ENCODE results near the gene PRKCD. TPM values are rescaled to one million over a fixed set of nuclear protein-coding genes. Genes with fewer than 3 reads are reported as not detected.

PRKCD gene
- total RNA-seq, 1 donor from 2014 or later = 32.2 TPM

DNA sequence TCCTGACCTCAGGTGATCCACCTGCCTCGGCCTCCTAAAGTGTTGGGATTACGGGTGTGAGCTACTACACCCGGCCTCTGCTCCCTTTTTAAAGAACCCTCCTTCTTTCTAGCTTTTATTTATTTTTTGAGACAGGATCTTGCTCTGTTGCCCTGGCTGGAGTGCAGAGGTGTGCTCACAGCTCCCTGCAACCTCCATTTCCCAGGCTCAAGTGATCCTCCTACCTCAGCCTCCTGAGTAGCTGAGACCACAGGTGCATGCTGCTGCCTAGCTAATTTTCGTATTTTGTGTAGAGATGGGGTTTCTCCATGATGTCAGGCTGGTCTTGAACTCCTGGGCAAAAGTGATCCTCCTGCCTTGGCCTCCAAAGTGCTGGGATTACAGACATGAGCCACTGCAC, 60.3 kb downstream of the PRKCD start:
- no peak overlapping the region for H3K27ac ChIP-seq
- no peak for DNase-seq (ENCODE audit: extremely low spot score in 2 of 2)
- no peaks in the 10 kb centered on the region for H3K9me3 ChIP-seq
- intact Hi-C loops (cut with DNase I) = no loop called here
- no peaks in the 10 kb centered on the region for H3K4me1 ChIP-seq
- TF ChIP-seq POLR2A (IDR thresholded peaks at IDR 0.05) (no peak), POLR2AphosphoS5 (IDR thresholded peaks at IDR 0.05; ENCODE audit: insufficient read depth in 1 of 2, low read depth in 1 of 2) (no peak)
- TF ChIP-seq, protein P1, sequence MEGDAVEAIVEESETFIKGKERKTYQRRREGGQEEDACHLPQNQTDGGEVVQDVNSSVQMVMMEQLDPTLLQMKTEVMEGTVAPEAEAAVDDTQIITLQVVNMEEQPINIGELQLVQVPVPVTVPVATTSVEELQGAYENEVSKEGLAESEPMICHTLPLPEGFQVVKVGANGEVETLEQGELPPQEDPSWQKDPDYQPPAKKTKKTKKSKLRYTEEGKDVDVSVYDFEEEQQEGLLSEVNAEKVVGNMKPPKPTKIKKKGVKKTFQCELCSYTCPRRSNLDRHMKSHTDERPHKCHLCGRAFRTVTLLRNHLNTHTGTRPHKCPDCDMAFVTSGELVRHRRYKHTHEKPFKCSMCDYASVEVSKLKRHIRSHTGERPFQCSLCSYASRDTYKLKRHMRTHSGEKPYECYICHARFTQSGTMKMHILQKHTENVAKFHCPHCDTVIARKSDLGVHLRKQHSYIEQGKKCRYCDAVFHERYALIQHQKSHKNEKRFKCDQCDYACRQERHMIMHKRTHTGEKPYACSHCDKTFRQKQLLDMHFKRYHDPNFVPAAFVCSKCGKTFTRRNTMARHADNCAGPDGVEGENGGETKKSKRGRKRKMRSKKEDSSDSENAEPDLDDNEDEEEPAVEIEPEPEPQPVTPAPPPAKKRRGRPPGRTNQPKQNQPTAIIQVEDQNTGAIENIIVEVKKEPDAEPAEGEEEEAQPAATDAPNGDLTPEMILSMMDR (IDR thresholded peaks at IDR 0.05) = no peak
- no peaks in the 10 kb centered on the region for H3K27me3 ChIP-seq
- peaks cover 4 to 23% of the 10 kb centered on the region in 2 donors for H3K36me3 ChIP-seq
- no peak overlapping the region for H3K4me3 ChIP-seq

DNA sequence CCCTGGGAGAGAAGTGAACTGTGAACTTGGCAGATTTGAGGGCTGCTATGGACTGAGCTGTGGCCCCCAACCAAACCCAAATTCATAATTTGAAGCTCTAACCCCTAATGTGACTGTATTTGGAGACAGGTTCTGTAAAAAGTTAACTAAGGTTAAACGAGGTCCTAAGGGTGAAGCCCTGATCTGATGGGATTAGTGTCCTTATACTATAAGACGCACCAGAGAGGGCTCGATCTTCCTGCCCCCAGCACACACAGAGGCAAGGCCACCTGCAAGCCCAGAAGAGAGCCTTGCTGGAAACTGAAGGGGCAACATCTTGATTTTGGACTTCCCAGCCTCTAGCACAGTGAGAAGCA, 60.8 kb downstream of the PRKCD start:
- DNase-seq (ENCODE audit: extremely low spot score in 2 of 2) = no peak

DNA sequence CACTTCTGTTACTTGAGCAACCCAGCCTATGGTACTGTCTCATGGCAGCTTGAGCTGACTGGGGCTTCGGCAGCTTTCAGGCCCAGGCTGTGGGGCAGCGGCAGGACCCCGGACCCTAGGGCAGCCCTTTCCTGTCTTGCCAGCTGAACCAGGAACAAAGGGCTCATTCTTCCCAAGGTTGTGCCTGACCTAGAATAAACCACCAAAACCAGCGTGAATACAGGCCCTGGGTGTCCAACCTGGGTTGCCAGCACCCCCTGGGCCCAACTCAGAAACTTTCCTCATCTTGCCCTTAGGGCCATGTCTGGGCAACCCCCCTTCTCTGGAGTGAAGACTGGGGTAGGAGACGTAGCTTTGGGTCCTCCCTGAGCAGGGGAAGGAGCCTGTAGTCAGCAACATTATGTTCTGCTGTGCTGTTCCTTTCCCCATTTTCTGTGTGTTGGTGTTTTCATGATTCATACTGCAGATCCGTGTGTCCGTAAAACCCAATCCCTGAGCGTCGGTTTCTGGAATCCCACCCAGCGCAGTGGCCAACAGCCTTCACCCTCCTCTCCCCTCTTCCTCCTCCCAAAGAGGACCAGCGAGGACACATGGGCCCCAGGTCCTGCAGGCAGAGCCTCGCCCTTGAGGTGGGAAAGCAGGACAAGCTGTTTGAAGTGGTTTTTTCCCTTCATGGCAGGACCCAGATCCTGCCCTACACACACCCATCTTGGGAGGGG, 61.3 kb downstream of the PRKCD start:
- no peaks in the 10 kb centered on the region for H3K9me3 ChIP-seq
- intact Hi-C loops (cut with DNase I) = no loop called here
- DNase-seq (ENCODE audit: extremely low spot score in 2 of 2) = no peak
- H3K36me3 ChIP-seq = peaks cover 6 to 33% of the 10 kb centered on the region in 2 donors
- H3K4me1 ChIP-seq = no peaks in the 10 kb centered on the region
- H3K27me3 ChIP-seq = no peaks in the 10 kb centered on the region
- no peak overlapping the region for H3K4me3 ChIP-seq
- H3K27ac ChIP-seq = no peak overlapping the region
- TF ChIP-seq POLR2AphosphoS5 (IDR thresholded peaks at IDR 0.05; ENCODE audit: insufficient read depth in 1 of 2, low read depth in 1 of 2) (no peak), POLR2A (IDR thresholded peaks at IDR 0.05) (no peak)
- TF ChIP-seq, protein P1 (IDR thresholded peaks at IDR 0.05) = no peak

More for the DNA sequence above, 60.8 kb downstream of the PRKCD start:
- TF ChIP-seq, protein P1 (IDR thresholded peaks at IDR 0.05) = no peak
- TF ChIP-seq POLR2A (IDR thresholded peaks at IDR 0.05) (no peak), POLR2AphosphoS5 (IDR thresholded peaks at IDR 0.05; ENCODE audit: insufficient read depth in 1 of 2, low read depth in 1 of 2) (no peak)
- Histone ChIP-seq H3K4me3 (no peak overlapping the region), H3K27ac (no peak overlapping the region), H3K4me1 (no peaks in the 10 kb centered on the region), H3K36me3 (peaks cover 6 to 28% of the 10 kb centered on the region in 2 donors), H3K9me3 (no peaks in the 10 kb centered on the region), H3K27me3 (no peaks in the 10 kb centered on the region)
- intact Hi-C loops (cut with DNase I) = no loop called here

DNA sequence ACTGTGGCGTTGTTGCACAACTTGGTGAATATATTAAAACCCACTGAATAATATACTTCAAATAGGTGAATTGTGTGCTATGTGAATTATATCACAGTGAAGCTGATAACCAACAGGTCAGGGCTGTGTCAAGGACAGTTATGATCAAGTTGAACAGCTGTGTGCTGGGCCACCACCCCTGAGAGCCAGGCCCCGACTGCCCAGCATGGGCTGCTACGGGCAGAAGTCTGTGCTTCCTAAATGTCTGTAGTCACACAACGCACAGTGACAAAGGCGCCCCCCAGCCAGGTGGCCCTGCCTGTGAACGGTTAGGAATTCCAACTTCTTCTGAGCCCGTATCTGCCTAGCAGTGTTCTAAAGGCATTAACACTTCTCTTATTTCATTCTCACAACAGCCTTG, 62.0 kb downstream of the PRKCD start:
- TF ChIP-seq POLR2A (IDR thresholded peaks at IDR 0.05) (no peak), POLR2AphosphoS5 (IDR thresholded peaks at IDR 0.05; ENCODE audit: insufficient read depth in 1 of 2, low read depth in 1 of 2) (no peak)
- TF ChIP-seq, protein P1 (IDR thresholded peaks at IDR 0.05) = no peak
- H3K27me3 ChIP-seq = no peaks in the 10 kb centered on the region
- intact Hi-C loops (cut with DNase I) = no loop called here
- H3K36me3 ChIP-seq = peaks cover 6 to 40% of the 10 kb centered on the region in 2 donors
- DNase-seq (ENCODE audit: extremely low spot score in 2 of 2) = no peak
- H3K9me3 ChIP-seq = no peaks in the 10 kb centered on the region
- H3K27ac ChIP-seq = no peak overlapping the region
- no peak overlapping the region for H3K4me3 ChIP-seq
- H3K4me1 ChIP-seq = no peaks in the 10 kb centered on the region

DNA sequence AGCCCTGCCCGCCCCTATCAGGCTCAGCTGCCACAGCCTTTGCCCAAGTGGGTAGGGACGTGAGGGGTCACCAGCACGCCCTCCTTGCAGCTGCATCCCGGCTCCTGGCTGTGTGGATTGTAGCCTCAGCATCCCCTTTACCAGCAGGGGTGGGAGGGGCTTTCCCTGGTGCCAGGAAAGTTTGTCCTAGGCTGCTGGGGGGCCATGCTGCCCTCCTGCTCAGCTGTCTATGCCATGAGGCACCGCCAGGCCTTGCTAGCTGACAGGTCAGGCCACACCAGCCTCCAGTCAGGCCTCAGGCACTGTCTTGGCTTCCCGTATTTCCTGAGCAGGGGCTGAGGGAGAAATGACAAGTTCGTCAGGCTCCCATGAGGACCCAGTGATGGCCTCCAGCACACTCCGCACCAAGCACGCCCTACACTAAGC, 62.5 kb downstream of the PRKCD start:
- TF ChIP-seq, protein P1 (IDR thresholded peaks at IDR 0.05) = no peak
- no peak for TF ChIP-seq POLR2AphosphoS5 (IDR thresholded peaks at IDR 0.05; ENCODE audit: insufficient read depth in 1 of 2, low read depth in 1 of 2)
- TF ChIP-seq POLR2A (IDR thresholded peaks at IDR 0.05) = no peak
- no peak overlapping the region for H3K27ac ChIP-seq
- H3K4me1 ChIP-seq = no peaks in the 10 kb centered on the region
- H3K4me3 ChIP-seq = no peak overlapping the region
- peak in 1 of 2 donors; percentile 75 for DNase-seq (ENCODE audit: extremely low spot score in 2 of 2)
- intact Hi-C loops (cut with DNase I) = no loop called here
- H3K36me3 ChIP-seq = peaks cover 7 to 45% of the 10 kb centered on the region in 2 donors
- no peaks in the 10 kb centered on the region for H3K27me3 ChIP-seq
- H3K9me3 ChIP-seq = no peaks in the 10 kb centered on the region
